Erythroblast (primary cell): ENCODE results near the gene SHISA6.

Source experiments
- GATA1 ChIP-seq: IDR thresholded peaks from 2 replicates; pipeline ENCODE4 v1.6.1; 2011; ENCODE audit warnings: low read depth, mild to moderate bottlenecking, control low read depth, low read length, moderate library complexity
- POLR2A ChIP-seq: IDR thresholded peaks from 2 replicates; pipeline ENCODE4 v1.6.1; 2011; ENCODE audit warnings: mild to moderate bottlenecking, low read length

GRCh38 chr17:11264183-11264871, 23.3 kb downstream of the SHISA6 start:
- TF ChIP-seq POLR2A (no peak), GATA1 (no peak)
